Upper lobe of left lung (tissue), 6 donors: Measurements from ENCODE around the gene OR5M8. TPM values are rescaled to one million over a fixed set of nuclear protein-coding genes. Genes with fewer than 3 reads are reported as not detected.

Source experiments
- ATAC-seq, 2 donors: fragments of 200-7000 bp; cut with Tn5 transposase; one replicate each; pipeline ENCODE4 v1.9.1; 2022; ENCODE audit warnings: mild to moderate bottlenecking in 2 of 2, moderate library complexity in 2 of 2; ENCODE audit not compliant: low FRiP score in 2 of 2
- DNase-seq, 2 donors: peaks; one replicate each; pipeline ENCODE4 v3.0.0-alpha.2; 2019 to 2020
- H3K27ac ChIP-seq, 4 donors: fragments of 200-600 bp; sonication (generic); one replicate each; pipeline ENCODE4 v1.5.1; 2016 to 2019
- H3K27me3 ChIP-seq, 4 donors: fragments of 200-600 bp; sonication (generic); one replicate each; pipeline ENCODE4 v1.5.1; 2017 to 2019
- H3K36me3 ChIP-seq, 4 donors: fragments of 200-600 bp; sonication (generic); one replicate each; pipeline ENCODE4 v1.5.1; 2016 to 2019
- H3K4me1 ChIP-seq, 4 donors: fragments of 200-600 bp; sonication (generic); one replicate each; pipeline ENCODE4 v1.5.1; 2018 to 2019
- H3K4me3 ChIP-seq, 4 donors: fragments of 200-600 bp; sonication (generic); one replicate each; pipeline ENCODE4 v1.5.1; 2017 to 2019; ENCODE audit warnings: mild to moderate bottlenecking in 2 of 4, moderate library complexity in 1 of 4
- H3K9me3 ChIP-seq, 4 donors: fragments of 200-600 bp; sonication (generic); one replicate each; pipeline ENCODE4 v1.5.1; 2018 to 2019
- EP300 ChIP-seq, 4 donors: sonication (generic); formaldehyde crosslinking; IDR thresholded peaks; one replicate each; pipeline ENCODE4 v1.5.1; 2017; ENCODE audit warnings: antibody characterized with exemption in 4 of 4, control low read depth in 2 of 4
- POLR2A ChIP-seq, 4 donors: fragments of 450-650 bp; IDR thresholded peaks; one replicate each; pipeline ENCODE4 v1.5.1; 2016 to 2017; ENCODE audit warnings: antibody characterized with exemption in 4 of 4, mild to moderate bottlenecking in 2 of 4
- POLR2AphosphoS5 ChIP-seq, 2 donors: sonication (generic); formaldehyde crosslinking; IDR thresholded peaks; one replicate each; pipeline ENCODE4 v1.5.1; 2017; ENCODE audit warnings: antibody characterized with exemption in 2 of 2
- whole genome bisulfite sequencing, 2 donors: methylation state at CpG; one replicate each; pipeline ENCODE4 v1.1.5; 2017 to 2018; 5-methylcytosine and 5-hydroxymethylcytosine counted together
- total RNA-seq, 6 donors: library from RNA; depleted of rRNA in 4 of 6; stranded (reverse); fragments of >200 nt in 4 of 6; gene quantifications; one replicate each; pipeline versions ENCODE4 v1.1.0 to v1.2.1, GENCODE V29; 2016 to 2021
- TF ChIP-seq, protein P1 (sequence below), 6 experiments: fragments of 450-650 bp in 4 of 6; fragments of 200-600 bp in 2 of 6; sonication (generic) in 2 of 6; IDR thresholded peaks; one replicate each; pipeline ENCODE4 v1.5.1; 2016 to 2019; ENCODE audit warnings: antibody characterized with exemption in 6 of 6
- donor health status: DM: no; HTN: no; CAD: no; lungs with moderate emphysema.
- donor health status: DM: no; HTN: yes; CAD: no; lungs with severe emphysema.

OR5M8 gene
- not detected for total RNA-seq

- 74 to 79% methylated on average over 7 of the region's 7 CpGs for WGBS, 2 donors
- Histone ChIP-seq H3K27me3 (no peaks in the 10 kb centered on the region), H3K4me1 (no peaks in the 10 kb centered on the region), H3K4me3 (no peak within 1 kb of the TSS), H3K36me3 (no peaks in the 10 kb centered on the region), H3K9me3 (peaks cover 0 to 4% (median 0%) of the 10 kb centered on the region in 4 donors), H3K27ac (no peak within 1 kb of the TSS)
- DNase-seq (no peak), ATAC-seq (no peak)
- TF ChIP-seq, protein P1, sequence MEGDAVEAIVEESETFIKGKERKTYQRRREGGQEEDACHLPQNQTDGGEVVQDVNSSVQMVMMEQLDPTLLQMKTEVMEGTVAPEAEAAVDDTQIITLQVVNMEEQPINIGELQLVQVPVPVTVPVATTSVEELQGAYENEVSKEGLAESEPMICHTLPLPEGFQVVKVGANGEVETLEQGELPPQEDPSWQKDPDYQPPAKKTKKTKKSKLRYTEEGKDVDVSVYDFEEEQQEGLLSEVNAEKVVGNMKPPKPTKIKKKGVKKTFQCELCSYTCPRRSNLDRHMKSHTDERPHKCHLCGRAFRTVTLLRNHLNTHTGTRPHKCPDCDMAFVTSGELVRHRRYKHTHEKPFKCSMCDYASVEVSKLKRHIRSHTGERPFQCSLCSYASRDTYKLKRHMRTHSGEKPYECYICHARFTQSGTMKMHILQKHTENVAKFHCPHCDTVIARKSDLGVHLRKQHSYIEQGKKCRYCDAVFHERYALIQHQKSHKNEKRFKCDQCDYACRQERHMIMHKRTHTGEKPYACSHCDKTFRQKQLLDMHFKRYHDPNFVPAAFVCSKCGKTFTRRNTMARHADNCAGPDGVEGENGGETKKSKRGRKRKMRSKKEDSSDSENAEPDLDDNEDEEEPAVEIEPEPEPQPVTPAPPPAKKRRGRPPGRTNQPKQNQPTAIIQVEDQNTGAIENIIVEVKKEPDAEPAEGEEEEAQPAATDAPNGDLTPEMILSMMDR (IDR thresholded peaks at IDR 0.05): no peak
- TF ChIP-seq EP300 (IDR thresholded peaks at IDR 0.05) (no peak), POLR2AphosphoS5 (IDR thresholded peaks at IDR 0.05) (no peak), POLR2A (IDR thresholded peaks at IDR 0.05) (no peak)
Observed at GRCh38 chr11:56491270-56491669, at the start of gene OR5M8. OR5M8 (minus strand) TSS chr11:56491370; CDS start chr11:56491370, 0 bp downstream.

GRCh38 chr11:56533054-56533740 is 42.0 kb upstream of the OR5M8 start:
- Histone ChIP-seq H3K36me3 (no peaks in the 10 kb centered on the region), H3K9me3 (no peaks in the 10 kb centered on the region), H3K4me1 (no peaks in the 10 kb centered on the region), H3K27me3 (no peaks in the 10 kb centered on the region), H3K27ac (no peak overlapping the region), H3K4me3 (no peak overlapping the region)
- TF ChIP-seq, protein P1 (IDR thresholded peaks at IDR 0.05): no peak
- no peak for TF ChIP-seq POLR2A (IDR thresholded peaks at IDR 0.05)
- no peak for TF ChIP-seq EP300 (IDR thresholded peaks at IDR 0.05)
- TF ChIP-seq POLR2AphosphoS5 (IDR thresholded peaks at IDR 0.05): no peak
- DNase-seq (no peak), ATAC-seq (no peak)
- 65 to 67% methylated on average over 3 of the region's 3 CpGs for WGBS, 2 donors

DNA sequence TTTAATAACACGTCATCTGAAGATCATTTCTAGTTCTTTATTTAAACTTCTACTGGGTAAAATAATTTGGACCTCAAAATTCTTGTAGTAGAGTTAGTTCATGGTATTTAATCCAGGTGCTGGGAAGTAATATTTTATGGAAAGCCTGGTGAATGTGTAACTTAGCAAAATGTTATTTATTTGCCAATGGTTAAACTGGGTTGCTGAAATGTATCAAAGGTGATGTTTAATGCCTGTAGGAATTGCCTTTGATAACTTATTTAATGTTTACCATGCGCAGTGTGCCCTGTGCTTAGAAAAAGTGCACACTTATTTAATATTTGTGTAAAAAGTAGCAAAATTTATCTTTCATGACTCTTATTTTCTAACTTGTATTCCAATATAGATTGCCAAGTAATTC is 40.7 kb upstream of the OR5M8 start:
- no peak for TF ChIP-seq POLR2AphosphoS5 (IDR thresholded peaks at IDR 0.05)
- TF ChIP-seq, protein P1 (IDR thresholded peaks at IDR 0.05): no peak
- no peak for TF ChIP-seq EP300 (IDR thresholded peaks at IDR 0.05)
- TF ChIP-seq POLR2A (IDR thresholded peaks at IDR 0.05): no peak
- H3K4me3 ChIP-seq: no peak overlapping the region
- WGBS, 2 donors: 75 to 80% methylated on average over 2 of the region's 2 CpGs
- H3K27me3 ChIP-seq: no peaks in the 10 kb centered on the region
- H3K36me3 ChIP-seq: no peaks in the 10 kb centered on the region
- DNase-seq: no peak
- no peak for ATAC-seq
- no peaks in the 10 kb centered on the region for H3K4me1 ChIP-seq
- H3K9me3 ChIP-seq: no peaks in the 10 kb centered on the region
- no peak overlapping the region for H3K27ac ChIP-seq

- Histone ChIP-seq H3K4me1 (no peaks in the 10 kb centered on the region), H3K27ac (no peak overlapping the region), H3K4me3 (no peak overlapping the region), H3K9me3 (no peaks in the 10 kb centered on the region), H3K27me3 (no peaks in the 10 kb centered on the region), H3K36me3 (no peaks in the 10 kb centered on the region)
- DNase-seq: no peak
- no peak for ATAC-seq
- 55 to 73% methylated on average over 5 of the region's 5 CpGs for WGBS, 2 donors
- TF ChIP-seq, protein P1 (IDR thresholded peaks at IDR 0.05): no peak
- TF ChIP-seq EP300 (IDR thresholded peaks at IDR 0.05): no peak
- no peak for TF ChIP-seq POLR2A (IDR thresholded peaks at IDR 0.05)
- no peak for TF ChIP-seq POLR2AphosphoS5 (IDR thresholded peaks at IDR 0.05)
Observed at GRCh38 chr11:56522008-56522407, 30.8 kb upstream of the OR5M8 start.

- DNase-seq: no peak
- no peaks in the 10 kb centered on the region for H3K9me3 ChIP-seq
- H3K4me3 ChIP-seq: no peak overlapping the region
- TF ChIP-seq, protein P1 (IDR thresholded peaks at IDR 0.05): no peak
- TF ChIP-seq EP300 (IDR thresholded peaks at IDR 0.05): no peak
- TF ChIP-seq POLR2AphosphoS5 (IDR thresholded peaks at IDR 0.05): no peak
- no peak for TF ChIP-seq POLR2A (IDR thresholded peaks at IDR 0.05)
- H3K4me1 ChIP-seq: no peaks in the 10 kb centered on the region
- H3K27me3 ChIP-seq: no peaks in the 10 kb centered on the region
- H3K36me3 ChIP-seq: no peaks in the 10 kb centered on the region
- 79 to 83% methylated on average over 1 of the region's 1 CpG for WGBS, 2 donors
- H3K27ac ChIP-seq: no peak overlapping the region
- ATAC-seq: no peak
Observed at GRCh38 chr11:56513280-56513679, 22.1 kb upstream of the OR5M8 start.
